ENCODE results near the gene TAF1D.
"Not testable (repeated sequence)": the region's sequence is repeated elsewhere in the genome, so short reads cannot be mapped to it uniquely, and the experiment has no call there.

The TAF1D gene

GRCh38 chr11:93759123-93759522, 17.8 kb upstream of the TAF1D start:
- not testable (repeated sequence) for H3K4me1 Mint-ChIP-seq (ENCODE audit: low read depth); H3K9me3 Mint-ChIP-seq; H3K4me3 Mint-ChIP-seq; H3K27me3 Mint-ChIP-seq; H3K27ac Mint-ChIP-seq
- H3K36me3 Mint-ChIP-seq (ENCODE audit: low read depth): peaks cover 51% of the 10 kb centered on the region

- H3K27ac Mint-ChIP-seq: no peak overlapping the region
- H3K27me3 Mint-ChIP-seq: no peaks in the 10 kb centered on the region
- H3K4me1 Mint-ChIP-seq (ENCODE audit: low read depth): no peaks in the 10 kb centered on the region
- peaks cover 50% of the 10 kb centered on the region for H3K36me3 Mint-ChIP-seq (ENCODE audit: low read depth)
- no peaks in the 10 kb centered on the region for H3K9me3 Mint-ChIP-seq
- no peak overlapping the region for H3K4me3 Mint-ChIP-seq
Observed at GRCh38 chr11:93757924-93758865, 16.9 kb upstream of the TAF1D start.

GRCh38 chr11:93757301-93757700, 16.0 kb upstream of the TAF1D start:
- H3K4me3 Mint-ChIP-seq: no peak overlapping the region
- H3K27ac Mint-ChIP-seq: no peak overlapping the region
- H3K9me3 Mint-ChIP-seq: no peaks in the 10 kb centered on the region
- no peaks in the 10 kb centered on the region for H3K4me1 Mint-ChIP-seq (ENCODE audit: low read depth)
- peaks cover 50% of the 10 kb centered on the region for H3K36me3 Mint-ChIP-seq (ENCODE audit: low read depth)
- H3K27me3 Mint-ChIP-seq: no peaks in the 10 kb centered on the region

- Mint-ChIP-seq H3K27ac (no peak overlapping the region), H3K4me1 (ENCODE audit: low read depth) (no peaks in the 10 kb centered on the region), H3K36me3 (ENCODE audit: low read depth) (peaks cover 55% of the 10 kb centered on the region), H3K4me3 (no peak overlapping the region), H3K9me3 (no peaks in the 10 kb centered on the region), H3K27me3 (no peaks in the 10 kb centered on the region)
Observed at GRCh38 chr11:93756748-93757147, 15.5 kb upstream of the TAF1D start.

- H3K36me3 Mint-ChIP-seq (ENCODE audit: low read depth): peaks cover 45% of the 10 kb centered on the region
Observed at GRCh38 chr11:93753241-93753640, 11.9 kb upstream of the TAF1D start.

GRCh38 chr11:93751001-93751400, 9.7 kb upstream of the TAF1D start:
- Mint-ChIP-seq H3K27me3 (no peaks in the 10 kb centered on the region), H3K9me3 (no peaks in the 10 kb centered on the region), H3K4me3 (no peak overlapping the region), H3K27ac (no peak overlapping the region), H3K36me3 (ENCODE audit: low read depth) (peaks cover 35% of the 10 kb centered on the region), H3K4me1 (ENCODE audit: low read depth) (no peaks in the 10 kb centered on the region)

More at GRCh38 chr11:93753241-93753640, 11.9 kb upstream of the TAF1D start:
- H3K27ac Mint-ChIP-seq: no peak overlapping the region
- H3K27me3 Mint-ChIP-seq: no peaks in the 10 kb centered on the region
- no peak overlapping the region for H3K4me3 Mint-ChIP-seq
- H3K4me1 Mint-ChIP-seq (ENCODE audit: low read depth): no peaks in the 10 kb centered on the region
- no peaks in the 10 kb centered on the region for H3K9me3 Mint-ChIP-seq

GRCh38 chr11:93747122-93747521, 5.8 kb upstream of the TAF1D start:
- H3K4me3 Mint-ChIP-seq: no peak overlapping the region
- no peaks in the 10 kb centered on the region for H3K27me3 Mint-ChIP-seq

GRCh38 chr11:93746101-93746500, 4.8 kb upstream of the TAF1D start:
- Mint-ChIP-seq H3K27me3 (no peaks in the 10 kb centered on the region), H3K27ac (no peak overlapping the region), H3K36me3 (ENCODE audit: low read depth) (peaks cover 25% of the 10 kb centered on the region), H3K4me3 (no peak overlapping the region), H3K9me3 (no peaks in the 10 kb centered on the region), H3K4me1 (ENCODE audit: low read depth) (peaks cover 23% of the 10 kb centered on the region)

More at GRCh38 chr11:93747122-93747521, 5.8 kb upstream of the TAF1D start:
- Mint-ChIP-seq H3K27ac (no peak overlapping the region), H3K9me3 (no peaks in the 10 kb centered on the region), H3K4me1 (ENCODE audit: low read depth) (peaks cover 19% of the 10 kb centered on the region), H3K36me3 (ENCODE audit: low read depth) (peaks cover 24% of the 10 kb centered on the region)

GRCh38 chr11:93745005-93745755, 3.9 kb upstream of the TAF1D start:
- H3K9me3 Mint-ChIP-seq, H3K27ac Mint-ChIP-seq, H3K27me3 Mint-ChIP-seq, H3K4me3 Mint-ChIP-seq: not testable (repeated sequence)
- peaks cover 23% of the 10 kb centered on the region for H3K4me1 Mint-ChIP-seq (ENCODE audit: low read depth)
- peaks cover 28% of the 10 kb centered on the region for H3K36me3 Mint-ChIP-seq (ENCODE audit: low read depth)

GRCh38 chr11:93744669-93745004, 3.3 kb upstream of the TAF1D start:
- Mint-ChIP-seq H3K27ac (no peak overlapping the region), H3K36me3 (ENCODE audit: low read depth) (peaks cover 31% of the 10 kb centered on the region), H3K4me1 (ENCODE audit: low read depth) (peaks cover 27% of the 10 kb centered on the region), H3K9me3 (no peaks in the 10 kb centered on the region), H3K4me3 (no peak overlapping the region), H3K27me3 (no peaks in the 10 kb centered on the region)

GRCh38 chr11:93743291-93743690, 2.0 kb upstream of the TAF1D start:
- H3K9me3 Mint-ChIP-seq: no peaks in the 10 kb centered on the region
- no peak overlapping the region for H3K27ac Mint-ChIP-seq
- no peaks in the 10 kb centered on the region for H3K27me3 Mint-ChIP-seq
- H3K4me3 Mint-ChIP-seq: peak overlapping the region; percentile 54
- H3K36me3 Mint-ChIP-seq (ENCODE audit: low read depth): peaks cover 43% of the 10 kb centered on the region
- H3K4me1 Mint-ChIP-seq (ENCODE audit: low read depth): peaks cover 40% of the 10 kb centered on the region

GRCh38 chr11:93741882-93742226, 559 bp upstream of the TAF1D start:
- Mint-ChIP-seq H3K4me1 (ENCODE audit: low read depth) (peaks cover 54% of the 10 kb centered on the region), H3K36me3 (ENCODE audit: low read depth) (peaks cover 52% of the 10 kb centered on the region)

GRCh38 chr11:93740730-93741093, 583 bp downstream of the TAF1D start:
- peak overlapping the region; percentile 100 for H3K27ac Mint-ChIP-seq

More at GRCh38 chr11:93741882-93742226, 559 bp upstream of the TAF1D start:
- H3K27me3 Mint-ChIP-seq: no peaks in the 10 kb centered on the region
- peak overlapping the region; percentile 100 for H3K4me3 Mint-ChIP-seq
- H3K27ac Mint-ChIP-seq: peak overlapping the region; percentile 100
- H3K9me3 Mint-ChIP-seq: no peaks in the 10 kb centered on the region

GRCh38 chr11:93740031-93740729, 1.1 kb downstream of the TAF1D start:
- H3K4me1 Mint-ChIP-seq (ENCODE audit: low read depth): peaks cover 70% of the 10 kb centered on the region

More at GRCh38 chr11:93740730-93741093, 583 bp downstream of the TAF1D start:
- H3K4me1 Mint-ChIP-seq (ENCODE audit: low read depth): peaks cover 64% of the 10 kb centered on the region
- peak overlapping the region; percentile 100 for H3K4me3 Mint-ChIP-seq
- H3K9me3 Mint-ChIP-seq: no peaks in the 10 kb centered on the region
- peaks cover 63% of the 10 kb centered on the region for H3K36me3 Mint-ChIP-seq (ENCODE audit: low read depth)
- H3K27me3 Mint-ChIP-seq: no peaks in the 10 kb centered on the region

GRCh38 chr11:93738647-93739081, 2.6 kb downstream of the TAF1D start:
- H3K9me3 Mint-ChIP-seq: no peaks in the 10 kb centered on the region
- H3K27ac Mint-ChIP-seq: peak overlapping the region; percentile 100
- H3K4me3 Mint-ChIP-seq: peak overlapping the region; percentile 100
- H3K36me3 Mint-ChIP-seq (ENCODE audit: low read depth): peaks cover 80% of the 10 kb centered on the region
- H3K4me1 Mint-ChIP-seq (ENCODE audit: low read depth): peaks cover 78% of the 10 kb centered on the region
- no peaks in the 10 kb centered on the region for H3K27me3 Mint-ChIP-seq

More at GRCh38 chr11:93740031-93740729, 1.1 kb downstream of the TAF1D start:
- H3K27me3 Mint-ChIP-seq: no peaks in the 10 kb centered on the region
- peak overlapping the region; percentile 100 for H3K27ac Mint-ChIP-seq
- H3K4me3 Mint-ChIP-seq: peak overlapping the region; percentile 100
- no peaks in the 10 kb centered on the region for H3K9me3 Mint-ChIP-seq
- peaks cover 68% of the 10 kb centered on the region for H3K36me3 Mint-ChIP-seq (ENCODE audit: low read depth)

Measured in stimulated activated naive CD8-positive, alpha-beta T cell treated with anti-CD3 and anti-CD28 coated beads, Interleukin-15, Interleukin-2, amounts not matched to agents 100 ng/mL and 50 ng/mL, for 24 hours (primary cell).